ENCODE data around the gene PGLYRP4. TPM values are rescaled to one million over a fixed set of nuclear protein-coding genes. Genes with fewer than 3 reads are reported as not detected.
A peak's percentile ranks its signal among the peaks of the same experiment; 100 is the strongest.

Gene PGLYRP4
- total RNA-seq, 2 experiments from 2014 or later, result not detected

- Mint-ChIP-seq H3K4me1 (no peaks in the 10 kb centered on the region), H3K27ac (no peak overlapping the region), H3K4me3 (no peak overlapping the region), H3K9me3 (no peaks in the 10 kb centered on the region), H3K36me3 (no peaks in the 10 kb centered on the region), H3K27me3 (peaks cover 15% of the 10 kb centered on the region)
- DNase-seq (no peak), ATAC-seq (ENCODE audit: low read depth) (no peak)
- POLR2A ChIA-PET, result no interaction called here
Measured at GRCh38 chr1:153367090-153367489, 18.4 kb upstream of the PGLYRP4 start.

GRCh38 chr1:153366261-153366660, 17.6 kb upstream of the PGLYRP4 start:
- Mint-ChIP-seq H3K27me3 (peaks cover 15% of the 10 kb centered on the region), H3K4me1 (no peaks in the 10 kb centered on the region), H3K27ac (no peak overlapping the region), H3K9me3 (no peaks in the 10 kb centered on the region), H3K4me3 (no peak overlapping the region), H3K36me3 (no peaks in the 10 kb centered on the region)
- no peak for DNase-seq
- POLR2A ChIA-PET, result no interaction called here
- no peak for ATAC-seq (ENCODE audit: low read depth)

GRCh38 chr1:153365696-153366095, 17.1 kb upstream of the PGLYRP4 start:
- Mint-ChIP-seq H3K9me3 (no peaks in the 10 kb centered on the region), H3K4me3 (no peak overlapping the region), H3K36me3 (no peaks in the 10 kb centered on the region), H3K4me1 (no peaks in the 10 kb centered on the region), H3K27me3 (peaks cover 13% of the 10 kb centered on the region), H3K27ac (no peak overlapping the region)
- ATAC-seq (ENCODE audit: low read depth), result no peak
- DNase-seq, result no peak
- POLR2A ChIA-PET, result no interaction called here

GRCh38 chr1:153364766-153365666, 16.4 kb upstream of the PGLYRP4 start:
- Mint-ChIP-seq H3K4me3 (no peak overlapping the region), H3K4me1 (no peaks in the 10 kb centered on the region), H3K27ac (no peak overlapping the region), H3K36me3 (no peaks in the 10 kb centered on the region), H3K9me3 (no peaks in the 10 kb centered on the region), H3K27me3 (peaks cover 12% of the 10 kb centered on the region)
- DNase-seq (no peak), ATAC-seq (ENCODE audit: low read depth) (no peak)
- POLR2A ChIA-PET, result no interaction called here

- H3K9me3 Mint-ChIP-seq, result no peaks in the 10 kb centered on the region
- H3K27me3 Mint-ChIP-seq, result peaks cover 12% of the 10 kb centered on the region
- H3K27ac Mint-ChIP-seq, result no peak overlapping the region
- no peaks in the 10 kb centered on the region for H3K36me3 Mint-ChIP-seq
- no peak overlapping the region for H3K4me3 Mint-ChIP-seq
- no peaks in the 10 kb centered on the region for H3K4me1 Mint-ChIP-seq
- no peak for DNase-seq
- ATAC-seq (ENCODE audit: low read depth), result no peak
- POLR2A ChIA-PET, result no interaction called here
Measured at GRCh38 chr1:153364156-153364555, 15.5 kb upstream of the PGLYRP4 start.

- Mint-ChIP-seq H3K9me3 (no peaks in the 10 kb centered on the region), H3K4me1 (no peaks in the 10 kb centered on the region), H3K36me3 (no peaks in the 10 kb centered on the region), H3K27ac (no peak overlapping the region), H3K27me3 (peaks cover 12% of the 10 kb centered on the region), H3K4me3 (no peak overlapping the region)
- DNase-seq (no peak), ATAC-seq (ENCODE audit: low read depth) (no peak)
- POLR2A ChIA-PET, result no interaction called here
Measured at GRCh38 chr1:153363641-153364040, 15.0 kb upstream of the PGLYRP4 start.

GRCh38 chr1:153362187-153362775, 13.6 kb upstream of the PGLYRP4 start:
- Mint-ChIP-seq H3K36me3 (no peaks in the 10 kb centered on the region), H3K4me1 (peaks cover 6% of the 10 kb centered on the region), H3K27ac (no peak overlapping the region), H3K27me3 (peaks cover 12% of the 10 kb centered on the region), H3K4me3 (no peak overlapping the region), H3K9me3 (no peaks in the 10 kb centered on the region)
- POLR2A ChIA-PET, result no interaction called here
- ATAC-seq (ENCODE audit: low read depth) (no peak), DNase-seq (no peak)

- H3K27me3 Mint-ChIP-seq, result peaks cover 12% of the 10 kb centered on the region
- H3K27ac Mint-ChIP-seq, result no peak overlapping the region
- H3K4me3 Mint-ChIP-seq, result no peak overlapping the region
- H3K4me1 Mint-ChIP-seq, result peaks cover 12% of the 10 kb centered on the region
- POLR2A ChIA-PET, result no interaction called here
- no peaks in the 10 kb centered on the region for H3K36me3 Mint-ChIP-seq
- no peak for ATAC-seq (ENCODE audit: low read depth)
- H3K9me3 Mint-ChIP-seq, result no peaks in the 10 kb centered on the region
- DNase-seq, result no peak
Measured at GRCh38 chr1:153361480-153362109, 13.0 kb upstream of the PGLYRP4 start.

- Mint-ChIP-seq H3K27me3 (peaks cover 9% of the 10 kb centered on the region), H3K4me1 (peaks cover 15% of the 10 kb centered on the region), H3K4me3 (no peak overlapping the region), H3K9me3 (no peaks in the 10 kb centered on the region), H3K27ac (no peak overlapping the region), H3K36me3 (no peaks in the 10 kb centered on the region)
- DNase-seq, result no peak
- POLR2A ChIA-PET, result no interaction called here
- ATAC-seq (ENCODE audit: low read depth), result no peak
Measured at GRCh38 chr1:153360592-153361479, 12.2 kb upstream of the PGLYRP4 start.

- POLR2A ChIA-PET, result no interaction called here
- no peak overlapping the region for H3K27ac Mint-ChIP-seq
- H3K9me3 Mint-ChIP-seq, result no peaks in the 10 kb centered on the region
- no peaks in the 10 kb centered on the region for H3K36me3 Mint-ChIP-seq
- no peak for DNase-seq
- H3K4me1 Mint-ChIP-seq, result peaks cover 15% of the 10 kb centered on the region
- no peak overlapping the region for H3K4me3 Mint-ChIP-seq
- ATAC-seq (ENCODE audit: low read depth), result no peak
- H3K27me3 Mint-ChIP-seq, result peaks cover 9% of the 10 kb centered on the region
Measured at GRCh38 chr1:153360190-153360589, 11.5 kb upstream of the PGLYRP4 start.

GRCh38 chr1:153359241-153359640, 10.6 kb upstream of the PGLYRP4 start:
- Mint-ChIP-seq H3K27me3 (peaks cover 9% of the 10 kb centered on the region), H3K27ac (no peak overlapping the region), H3K4me1 (peaks cover 15% of the 10 kb centered on the region), H3K4me3 (no peak overlapping the region), H3K36me3 (no peaks in the 10 kb centered on the region), H3K9me3 (no peaks in the 10 kb centered on the region)
- ATAC-seq (ENCODE audit: low read depth) (no peak), DNase-seq (no peak)
- POLR2A ChIA-PET, result no interaction called here

- no peak for ATAC-seq (ENCODE audit: low read depth)
- Mint-ChIP-seq H3K27me3 (peaks cover 9% of the 10 kb centered on the region), H3K9me3 (no peaks in the 10 kb centered on the region), H3K4me1 (peaks cover 15% of the 10 kb centered on the region), H3K36me3 (no peaks in the 10 kb centered on the region), H3K27ac (no peak overlapping the region), H3K4me3 (no peak overlapping the region)
- no peak for DNase-seq
- POLR2A ChIA-PET, result no interaction called here
Measured at GRCh38 chr1:153358691-153358975, 10.0 kb upstream of the PGLYRP4 start.

GRCh38 chr1:153357853-153358690, 9.4 kb upstream of the PGLYRP4 start, which contains the start of gene S100A9:
S100A9 (plus strand) TSS chr1:153357854; CDS start chr1:153358284, 430 bp downstream.
- Mint-ChIP-seq H3K27ac (peak within 1 kb of the TSS; percentile 5), H3K4me3 (peak within 1 kb of the TSS; percentile 22), H3K27me3 (peaks cover 6% of the 10 kb centered on the region), H3K36me3 (no peaks in the 10 kb centered on the region), H3K9me3 (no peaks in the 10 kb centered on the region), H3K4me1 (peaks cover 15% of the 10 kb centered on the region)
- POLR2A ChIA-PET, result no interaction called here
- ATAC-seq (ENCODE audit: low read depth), result no peak
- DNase-seq, result no peak
